HEK293 (cell line): ENCODE data around the gene DES.

ENCODE experiments used
- CTCF ChIA-PET: fragments of 350-600 bp; formaldehyde crosslinking; extraction: SDS; loops from one replicate; lab custom pipeline; 2021; ENCODE audit warnings: antibody characterized with exemption; lab: Yijun Ruan, JAX
- POLR2A ChIA-PET: fragments of 300-600 bp; formaldehyde crosslinking; extraction: SDS; loops from one replicate; lab custom pipeline; 2020; ENCODE audit warnings: antibody characterized with exemption, inconsistent platforms; lab: Yijun Ruan, JAX
- H3K27ac ChIP-seq: fragments of 200-500 bp; sonication (Bioruptor generic); 2 replicates; pipeline ENCODE4 v1.5.1; 2014; ENCODE audit warnings: low read depth, low read length, control low read depth, inconsistent platforms; ENCODE audit errors: extremely low read depth
- H3K36me3 ChIP-seq, 2 experiments: fragments of 200-500 bp in 1 of 2; sonication (Bioruptor generic) in 1 of 2; 1 replicate in 1 of 2; 2 replicates in 1 of 2; pipeline ENCODE4 v1.5.1; 2014 to 2017; ENCODE audit warnings: inconsistent platforms in 2 of 2, low read length in 2 of 2; ENCODE audit not compliant: control insufficient read depth in 2 of 2, insufficient read depth in 1 of 2
- H3K4me1 ChIP-seq: fragments of 200-500 bp; sonication (Bioruptor generic); 2 replicates; pipeline ENCODE4 v1.5.1; 2014; ENCODE audit warnings: mild to moderate bottlenecking, low read length, inconsistent platforms; ENCODE audit not compliant: control insufficient read depth, insufficient read depth
- H3K4me3 ChIP-seq: 2 replicates; pipeline ENCODE4 v1.5.1; 2011; ENCODE audit warnings: low read depth, mild to moderate bottlenecking, control low read depth, low read length, moderate library complexity
- H3K9me3 ChIP-seq: fragments of 200-500 bp; sonication (Bioruptor generic); 2 replicates; pipeline ENCODE4 v1.5.1; 2014; ENCODE audit warnings: low read depth, low read length, inconsistent platforms; ENCODE audit not compliant: control insufficient read depth, insufficient read depth
- EGR2 ChIP-seq: fragments of 450-650 bp; formaldehyde crosslinking; IDR thresholded peaks from 2 replicates; pipeline ENCODE4 v1.5.1; 2016; ENCODE audit warnings: low read depth, missing biosample characterization, missing genetic modification characterization
- OVOL3 ChIP-seq: fragments of 450-650 bp; formaldehyde crosslinking; IDR thresholded peaks from 2 replicates; pipeline ENCODE4 v1.5.1; 2016; ENCODE audit warnings: missing biosample characterization, missing genetic modification characterization
- RBAK ChIP-seq: fragments of 450-650 bp; formaldehyde crosslinking; IDR thresholded peaks from 2 replicates; pipeline ENCODE4 v1.5.1; 2016; ENCODE audit warnings: missing biosample characterization, missing genetic modification characterization
- REPIN1 ChIP-seq: fragments of 450-650 bp; formaldehyde crosslinking; IDR thresholded peaks from 2 replicates; pipeline ENCODE4 v1.5.1; 2017; ENCODE audit warnings: missing biosample characterization, missing genetic modification characterization, low read depth
- SCRT1 ChIP-seq: fragments of 450-650 bp; formaldehyde crosslinking; IDR thresholded peaks from 2 replicates; pipeline ENCODE4 v1.5.1; 2016; ENCODE audit warnings: missing biosample characterization, missing genetic modification characterization, borderline replicate concordance
- TRIM28 ChIP-seq: IDR thresholded peaks from 2 replicates; pipeline ENCODE4 v1.6.1; 2011; ENCODE audit warnings: low read length, control low read depth, borderline replicate concordance
- WT1 ChIP-seq: fragments of 450-650 bp; formaldehyde crosslinking; IDR thresholded peaks from 2 replicates; pipeline ENCODE4 v1.5.1; 2016; ENCODE audit warnings: missing biosample characterization, missing genetic modification characterization
- ZBTB7A ChIP-seq: fragments of 450-650 bp; formaldehyde crosslinking; IDR thresholded peaks from 2 replicates; pipeline ENCODE4 v1.5.1; 2016; ENCODE audit warnings: low read depth, missing biosample characterization, missing genetic modification characterization
- ZFP41 ChIP-seq: fragments of 450-650 bp; formaldehyde crosslinking; IDR thresholded peaks from 2 replicates; pipeline ENCODE4 v1.5.1; 2016; ENCODE audit warnings: missing biosample characterization, missing genetic modification characterization, borderline replicate concordance
- ZNF133 ChIP-seq: fragments of 450-650 bp; formaldehyde crosslinking; IDR thresholded peaks from 2 replicates; pipeline ENCODE4 v1.5.1; 2016; ENCODE audit warnings: missing biosample characterization, missing genetic modification characterization
- ZNF157 ChIP-seq: fragments of 450-650 bp; formaldehyde crosslinking; IDR thresholded peaks from 2 replicates; pipeline ENCODE4 v1.5.1; 2016; ENCODE audit warnings: missing biosample characterization, missing genetic modification characterization
- ZNF274 ChIP-seq, 2 experiments: fragments of 200-500 bp in 1 of 2; fragments of 450-650 bp in 1 of 2; sonication (Bioruptor generic) in 1 of 2; formaldehyde crosslinking in 1 of 2; IDR thresholded peaks; 2 replicates each; pipeline versions ENCODE4 v1.5.1 to v1.6.1; 2014 to 2016; ENCODE audit warnings: borderline replicate concordance in 1 of 2, inconsistent platforms in 1 of 2, low read length in 1 of 2, missing biosample characterization in 1 of 2, missing genetic modification characterization in 1 of 2
- ZNF302 ChIP-seq: fragments of 450-650 bp; formaldehyde crosslinking; IDR thresholded peaks from 2 replicates; pipeline ENCODE4 v1.5.1; 2016; ENCODE audit warnings: missing biosample characterization, missing genetic modification characterization, low read depth
- ZNF341 ChIP-seq: fragments of 450-650 bp; formaldehyde crosslinking; IDR thresholded peaks from 2 replicates; pipeline ENCODE4; 2016; ENCODE audit warnings: low read depth, missing biosample characterization, missing genetic modification characterization
- ZNF354C ChIP-seq: fragments of 450-650 bp; formaldehyde crosslinking; IDR thresholded peaks from 2 replicates; pipeline ENCODE4 v1.5.1; 2016; ENCODE audit warnings: missing biosample characterization, missing genetic modification characterization, low read depth, borderline replicate concordance
- ZNF529 ChIP-seq: fragments of 450-650 bp; formaldehyde crosslinking; IDR thresholded peaks from 2 replicates; pipeline ENCODE4 v1.5.1; 2017; ENCODE audit warnings: missing genetic modification characterization, missing biosample characterization; ENCODE audit not compliant: insufficient replicate concordance
- ZNF530 ChIP-seq: fragments of 450-650 bp; formaldehyde crosslinking; IDR thresholded peaks from 2 replicates; pipeline ENCODE4 v1.5.1; 2016; ENCODE audit warnings: low read depth, missing biosample characterization, missing genetic modification characterization
- ZNF548 ChIP-seq: fragments of 450-650 bp; formaldehyde crosslinking; IDR thresholded peaks from 2 replicates; pipeline ENCODE4 v1.5.1; 2016; ENCODE audit warnings: missing biosample characterization, missing genetic modification characterization
- ZNF560 ChIP-seq: fragments of 450-650 bp; formaldehyde crosslinking; IDR thresholded peaks from 2 replicates; pipeline ENCODE4 v1.5.1; 2017; ENCODE audit warnings: missing biosample characterization, missing genetic modification characterization, borderline replicate concordance
- ZNF658 ChIP-seq: fragments of 450-650 bp; formaldehyde crosslinking; IDR thresholded peaks from 2 replicates; pipeline ENCODE4; 2016; ENCODE audit warnings: missing biosample characterization, missing genetic modification characterization
- ZNF664 ChIP-seq: fragments of 450-650 bp; formaldehyde crosslinking; IDR thresholded peaks from 2 replicates; pipeline ENCODE4 v1.5.1; 2016; ENCODE audit warnings: missing biosample characterization, missing genetic modification characterization
- ZNF777 ChIP-seq: fragments of 450-650 bp; formaldehyde crosslinking; IDR thresholded peaks from 2 replicates; pipeline ENCODE4 v1.5.1; 2017; ENCODE audit warnings: missing biosample characterization, missing genetic modification characterization, borderline replicate concordance
- ZXDB ChIP-seq: fragments of 450-650 bp; formaldehyde crosslinking; IDR thresholded peaks from 2 replicates; pipeline ENCODE4 v1.5.1; 2016; ENCODE audit warnings: missing biosample characterization, missing genetic modification characterization
- TF ChIP-seq, protein P1 (sequence below): fragments of 450-650 bp; formaldehyde crosslinking; IDR thresholded peaks from 2 replicates; pipeline ENCODE4 v1.5.1; 2016; ENCODE audit warnings: missing biosample characterization, missing genetic modification characterization, borderline replicate concordance
- TF ChIP-seq, protein P2 (sequence below): fragments of 450-650 bp; formaldehyde crosslinking; IDR thresholded peaks from 2 replicates; pipeline ENCODE4 v1.5.1; 2016; ENCODE audit warnings: missing biosample characterization, missing genetic modification characterization

The DES gene

DNA sequence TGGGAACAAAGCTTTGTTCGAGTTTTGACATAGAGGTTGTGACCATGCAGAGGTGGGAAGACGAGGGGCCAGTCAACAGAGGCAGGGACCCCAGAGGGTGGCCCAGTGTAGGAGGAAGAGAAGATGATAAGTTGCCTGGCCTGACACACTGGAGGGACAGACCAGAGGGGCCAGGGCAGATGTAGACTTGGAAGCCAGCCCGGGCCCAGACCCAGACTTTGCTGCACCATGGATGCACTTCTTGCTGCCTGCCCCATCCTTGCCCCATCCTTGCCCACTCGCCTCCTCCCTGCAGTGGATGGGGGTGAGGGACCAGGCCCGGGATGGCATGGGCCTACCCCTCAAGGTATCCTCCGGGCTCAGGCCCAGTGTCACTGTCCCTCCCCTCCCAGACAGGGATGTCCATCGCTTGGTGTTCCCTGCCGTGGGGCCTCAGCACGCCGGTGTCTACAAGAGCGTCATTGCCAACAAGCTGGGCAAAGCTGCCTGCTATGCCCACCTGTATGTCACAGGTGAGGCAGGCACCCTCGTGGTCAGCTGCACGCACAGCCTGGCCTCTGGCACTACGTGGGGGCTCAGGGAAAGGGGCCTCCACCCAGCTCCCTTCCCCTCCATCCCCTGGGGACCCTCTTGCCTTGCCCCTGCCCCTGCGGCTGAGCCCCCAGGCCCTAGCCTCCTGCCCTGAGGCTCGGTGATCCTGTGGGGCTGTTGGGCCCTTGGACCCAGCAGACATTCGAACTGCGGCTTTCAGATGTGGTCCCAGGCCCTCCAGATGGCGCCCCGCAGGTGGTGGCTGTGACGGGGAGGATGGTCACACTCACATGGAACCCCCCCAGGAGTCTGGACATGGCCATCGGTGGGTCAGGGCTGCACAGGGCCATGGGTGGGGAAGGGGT lies 53.5 kb downstream of the DES start:
- Histone ChIP-seq H3K27ac (no peak overlapping the region), H3K4me1 (no peaks in the 10 kb centered on the region), H3K4me3 (no peak overlapping the region), H3K36me3 (peaks cover 0 to 26% of the 10 kb centered on the region in 2 experiments; a peak in 1 of 3 replicates), H3K9me3 (no peaks in the 10 kb centered on the region)
- POLR2A ChIA-PET, result no interaction called here
- TF ChIP-seq ZNF274 (IDR thresholded peaks at IDR 0.05; ENCODE audit: low read length), result no peak
- TF ChIP-seq ZNF274 (tag by site-specific recombination; IDR thresholded peaks at IDR 0.05; ENCODE audit: borderline replicate concordance), result no peak
- no peak for TF ChIP-seq ZNF777 (tag by site-specific recombination)
- TF ChIP-seq ZNF664 (tag by site-specific recombination), result no peak
- TF ChIP-seq WT1 (tag by site-specific recombination), result no peak
- no peak for TF ChIP-seq REPIN1 (tag by site-specific recombination)
- TF ChIP-seq EGR2 (tag by site-specific recombination), result no peak
- no peak for TF ChIP-seq ZNF548 (tag by site-specific recombination)
- TF ChIP-seq ZNF529 (tag by site-specific recombination), result no peak
- CTCF ChIA-PET, result interaction anchor here (0.6 to 7.6 kb wide), 8 partner anchors 12 to 70 kb away, joined by 3 to 156 read pairs (median 6); no protein-coding TSS in a partner anchor

DNA sequence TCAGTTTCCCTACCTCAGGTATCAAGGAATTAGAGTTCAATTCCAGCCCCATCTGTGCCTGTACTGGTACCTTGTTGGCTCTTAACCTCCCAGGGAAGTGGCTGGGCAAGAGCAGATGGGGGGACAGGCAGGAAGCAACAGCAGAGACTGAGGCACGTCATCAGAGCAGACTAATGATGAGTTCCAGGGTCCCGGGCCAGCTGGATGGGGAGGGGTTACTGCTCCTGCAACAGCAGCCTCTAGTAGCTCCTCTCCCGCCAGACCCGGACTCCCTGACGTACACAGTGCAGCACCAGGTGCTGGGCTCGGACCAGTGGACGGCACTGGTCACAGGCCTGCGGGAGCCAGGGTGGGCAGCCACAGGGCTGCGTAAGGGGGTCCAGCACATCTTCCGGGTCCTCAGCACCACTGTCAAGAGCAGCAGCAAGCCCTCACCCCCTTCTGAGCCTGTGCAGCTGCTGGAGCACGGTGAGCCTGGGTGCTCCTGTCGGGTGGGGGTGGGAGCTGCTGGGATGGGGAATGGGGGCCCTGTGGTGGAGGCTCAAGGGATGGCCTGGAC lies 54.5 kb downstream of the DES start:
- Histone ChIP-seq H3K27ac (no peak overlapping the region), H3K4me3 (no peak overlapping the region), H3K9me3 (no peaks in the 10 kb centered on the region), H3K36me3 (peaks cover 0 to 17% of the 10 kb centered on the region in 2 experiments; a peak in 1 of 3 replicates), H3K4me1 (no peaks in the 10 kb centered on the region)
- TF ChIP-seq, protein P1, sequence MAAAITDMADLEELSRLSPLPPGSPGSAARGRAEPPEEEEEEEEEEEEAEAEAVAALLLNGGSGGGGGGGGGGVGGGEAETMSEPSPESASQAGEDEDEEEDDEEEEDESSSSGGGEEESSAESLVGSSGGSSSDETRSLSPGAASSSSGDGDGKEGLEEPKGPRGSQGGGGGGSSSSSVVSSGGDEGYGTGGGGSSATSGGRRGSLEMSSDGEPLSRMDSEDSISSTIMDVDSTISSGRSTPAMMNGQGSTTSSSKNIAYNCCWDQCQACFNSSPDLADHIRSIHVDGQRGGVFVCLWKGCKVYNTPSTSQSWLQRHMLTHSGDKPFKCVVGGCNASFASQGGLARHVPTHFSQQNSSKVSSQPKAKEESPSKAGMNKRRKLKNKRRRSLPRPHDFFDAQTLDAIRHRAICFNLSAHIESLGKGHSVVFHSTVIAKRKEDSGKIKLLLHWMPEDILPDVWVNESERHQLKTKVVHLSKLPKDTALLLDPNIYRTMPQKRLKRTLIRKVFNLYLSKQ, result no peak
- peak; percentile 47 for TF ChIP-seq ZNF341 (tag by site-specific recombination)
- CTCF ChIA-PET, result interaction anchor here (0.6 to 7.6 kb wide), 5 partner anchors 13 to 325 kb away, joined by 3 to 156 read pairs (median 3); no protein-coding TSS in a partner anchor
- POLR2A ChIA-PET, result interaction anchor here (0.6 kb wide), 1 partner anchor 1533 kb away, joined by 5 read pairs; no protein-coding TSS in a partner anchor

DNA sequence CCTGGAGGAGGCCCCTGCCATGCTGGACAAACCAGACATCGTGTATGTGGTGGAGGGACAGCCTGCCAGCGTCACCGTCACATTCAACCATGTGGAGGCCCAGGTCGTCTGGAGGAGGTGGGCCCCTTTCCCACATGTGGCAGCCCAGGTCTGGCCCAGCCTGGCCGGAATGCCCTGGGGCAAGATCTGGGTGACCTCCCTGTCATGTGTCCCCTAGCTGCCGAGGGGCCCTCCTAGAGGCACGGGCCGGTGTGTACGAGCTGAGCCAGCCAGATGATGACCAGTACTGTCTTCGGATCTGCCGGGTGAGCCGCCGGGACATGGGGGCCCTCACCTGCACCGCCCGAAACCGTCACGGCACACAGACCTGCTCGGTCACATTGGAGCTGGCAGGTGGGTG lies 55.3 kb downstream of the DES start:
- Histone ChIP-seq H3K27ac (no peak overlapping the region), H3K9me3 (no peaks in the 10 kb centered on the region), H3K4me3 (no peak overlapping the region), H3K36me3 (peaks cover 0 to 16% of the 10 kb centered on the region in 2 experiments; a peak in 1 of 3 replicates), H3K4me1 (0 out of 2 replicates have a peak, but pooled peaks cover 2% of the 10 kb centered on the region)
- ChIA-PET CTCF (interaction anchor here (0.6 to 7.6 kb wide), 6 partner anchors 10 to 148 kb away, joined by 3 to 156 read pairs (median 4); no protein-coding TSS in a partner anchor), POLR2A (no interaction called here)
- TF ChIP-seq ZNF133 (tag by site-specific recombination), result no peak
- no peak for TF ChIP-seq RBAK (tag by site-specific recombination)
- no peak for TF ChIP-seq EGR2 (tag by site-specific recombination)
- TF ChIP-seq SCRT1 (tag by site-specific recombination), result no peak
- TF ChIP-seq TRIM28, result no peak
- TF ChIP-seq ZFP41 (tag by site-specific recombination), result no peak
- no peak for TF ChIP-seq ZNF302 (tag by site-specific recombination)
- no peak for TF ChIP-seq ZNF354C (tag by site-specific recombination)
- TF ChIP-seq ZBTB7A (tag by site-specific recombination), result no peak
- TF ChIP-seq, protein P2, sequence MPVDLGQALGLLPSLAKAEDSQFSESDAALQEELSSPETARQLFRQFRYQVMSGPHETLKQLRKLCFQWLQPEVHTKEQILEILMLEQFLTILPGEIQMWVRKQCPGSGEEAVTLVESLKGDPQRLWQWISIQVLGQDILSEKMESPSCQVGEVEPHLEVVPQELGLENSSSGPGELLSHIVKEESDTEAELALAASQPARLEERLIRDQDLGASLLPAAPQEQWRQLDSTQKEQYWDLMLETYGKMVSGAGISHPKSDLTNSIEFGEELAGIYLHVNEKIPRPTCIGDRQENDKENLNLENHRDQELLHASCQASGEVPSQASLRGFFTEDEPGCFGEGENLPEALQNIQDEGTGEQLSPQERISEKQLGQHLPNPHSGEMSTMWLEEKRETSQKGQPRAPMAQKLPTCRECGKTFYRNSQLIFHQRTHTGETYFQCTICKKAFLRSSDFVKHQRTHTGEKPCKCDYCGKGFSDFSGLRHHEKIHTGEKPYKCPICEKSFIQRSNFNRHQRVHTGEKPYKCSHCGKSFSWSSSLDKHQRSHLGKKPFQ (tag by site-specific recombination), result no peak
- TF ChIP-seq ZNF157, result no peak
- no peak for TF ChIP-seq ZNF560 (tag by site-specific recombination)
- no peak for TF ChIP-seq ZNF530 (tag by site-specific recombination)
- TF ChIP-seq ZXDB (tag by site-specific recombination), result no peak
- no peak for TF ChIP-seq ZNF658 (tag by site-specific recombination)
- TF ChIP-seq OVOL3 (tag by site-specific recombination), result no peak
